GM18502 (cell line): ENCODE measurements around the gene ATP8B3.
"Not testable (repeated sequence)": the region's sequence is repeated elsewhere in the genome, so short reads cannot be mapped to it uniquely, and the experiment has no call there.

Experiments used
- ATAC-seq: cut with Tn5 transposase; IDR thresholded peaks from one replicate; pipeline ENCODE4 v1.9.1; 2021; ENCODE audit warnings: mild to moderate bottlenecking; ENCODE audit not compliant: unreplicated experiment, poor library complexity

Gene ATP8B3

GRCh38 chr19:1804858-1805257 is 7.2 kb downstream of the ATP8B3 start:
- no peak for ATAC-seq

GRCh38 chr19:1799695-1800342 is 12.3 kb downstream of the ATP8B3 start:
- ATAC-seq = no peak

GRCh38 chr19:1797313-1797712 is 14.8 kb downstream of the ATP8B3 start:
- not testable (repeated sequence) for ATAC-seq

- ATAC-seq = no peak
Observed at GRCh38 chr19:1796395-1797142, 15.5 kb downstream of the ATP8B3 start.

GRCh38 chr19:1794424-1795172 is 17.5 kb downstream of the ATP8B3 start:
- ATAC-seq = no peak

- no peak for ATAC-seq
Observed at GRCh38 chr19:1791879-1792278, 20.2 kb downstream of the ATP8B3 start.

GRCh38 chr19:1790054-1790792 is 21.9 kb downstream of the ATP8B3 start:
- ATAC-seq = no peak

GRCh38 chr19:1789261-1790041 is 22.6 kb downstream of the ATP8B3 start:
- ATAC-seq = no peak

GRCh38 chr19:1787116-1787515 is 25.0 kb downstream of the ATP8B3 start:
- no peak for ATAC-seq

GRCh38 chr19:1786668-1787067 is 25.4 kb downstream of the ATP8B3 start:
- no peak for ATAC-seq

- no peak for ATAC-seq
Observed at GRCh38 chr19:1785310-1785709, 26.8 kb downstream of the ATP8B3 start.

GRCh38 chr19:1783874-1784273 is 28.2 kb downstream of the ATP8B3 start:
- ATAC-seq = no peak

GRCh38 chr19:1783354-1783753 is 28.7 kb downstream of the ATP8B3 start:
- no peak for ATAC-seq

- ATAC-seq = no peak
Observed at GRCh38 chr19:1782521-1782920, 29.6 kb downstream of the ATP8B3 start.

- no peak for ATAC-seq
Observed at GRCh38 chr19:1780272-1780958, 31.7 kb downstream of the ATP8B3 start.

- ATAC-seq = no peak
Observed at GRCh38 chr19:1779574-1779973, 32.5 kb downstream of the ATP8B3 start.

GRCh38 chr19:1777149-1777548 is 34.9 kb downstream of the ATP8B3 start:
- ATAC-seq = no peak

- ATAC-seq = no peak
Observed at GRCh38 chr19:1776606-1777147, 35.4 kb downstream of the ATP8B3 start.
